NCI-H1694 (cell line): ENCODE results near the gene PIP5K1A.
"Not testable (repeated sequence)": the region's sequence is repeated elsewhere in the genome, so short reads cannot be mapped to it uniquely, and the experiment has no call there.

ENCODE experiments used
- DNase-seq: peaks from one replicate; lab custom pipeline; 2025; lab: John Stamatoyannopoulos, UW

PIP5K1A gene

DNA sequence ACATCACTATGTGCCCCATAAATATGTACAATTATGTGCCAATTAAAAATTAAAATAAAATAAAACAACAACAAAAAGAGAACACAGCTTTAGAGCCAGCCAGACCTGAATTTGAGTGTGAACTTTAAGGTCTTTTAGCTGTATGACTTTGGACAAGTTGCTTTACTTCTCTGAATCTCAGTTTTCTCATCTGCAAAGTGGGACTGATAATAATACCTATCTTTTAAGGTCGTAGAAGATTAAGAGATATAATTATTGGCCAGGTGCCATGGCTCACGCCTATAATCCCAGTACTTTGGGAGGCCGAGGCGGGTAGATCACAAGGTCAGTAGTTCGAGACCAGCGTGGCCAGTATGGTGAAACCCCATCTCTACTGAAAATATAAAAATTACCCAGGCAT lies 5.0 kb upstream of the PIP5K1A start:
- DNase-seq = no peak

DNA sequence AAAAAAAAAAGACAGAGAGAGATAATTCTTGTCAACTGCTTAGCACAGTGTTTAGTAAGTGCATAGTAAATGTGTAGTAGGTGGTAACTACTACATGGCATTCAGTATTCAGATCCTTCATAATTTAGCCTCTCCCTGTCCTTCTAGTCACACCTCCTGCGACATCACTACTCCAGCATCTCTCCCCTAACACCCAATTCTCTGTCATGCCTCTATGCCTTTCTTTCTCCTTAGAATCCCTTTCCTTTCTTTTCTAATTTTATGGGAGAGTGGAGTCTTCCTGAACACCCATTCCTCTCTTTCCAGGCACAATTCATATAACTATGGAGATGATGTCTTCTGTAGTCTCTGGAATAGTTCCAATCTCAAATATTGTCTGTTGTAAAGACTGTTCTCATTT lies 4.5 kb upstream of the PIP5K1A start:
- no peak for DNase-seq

DNA sequence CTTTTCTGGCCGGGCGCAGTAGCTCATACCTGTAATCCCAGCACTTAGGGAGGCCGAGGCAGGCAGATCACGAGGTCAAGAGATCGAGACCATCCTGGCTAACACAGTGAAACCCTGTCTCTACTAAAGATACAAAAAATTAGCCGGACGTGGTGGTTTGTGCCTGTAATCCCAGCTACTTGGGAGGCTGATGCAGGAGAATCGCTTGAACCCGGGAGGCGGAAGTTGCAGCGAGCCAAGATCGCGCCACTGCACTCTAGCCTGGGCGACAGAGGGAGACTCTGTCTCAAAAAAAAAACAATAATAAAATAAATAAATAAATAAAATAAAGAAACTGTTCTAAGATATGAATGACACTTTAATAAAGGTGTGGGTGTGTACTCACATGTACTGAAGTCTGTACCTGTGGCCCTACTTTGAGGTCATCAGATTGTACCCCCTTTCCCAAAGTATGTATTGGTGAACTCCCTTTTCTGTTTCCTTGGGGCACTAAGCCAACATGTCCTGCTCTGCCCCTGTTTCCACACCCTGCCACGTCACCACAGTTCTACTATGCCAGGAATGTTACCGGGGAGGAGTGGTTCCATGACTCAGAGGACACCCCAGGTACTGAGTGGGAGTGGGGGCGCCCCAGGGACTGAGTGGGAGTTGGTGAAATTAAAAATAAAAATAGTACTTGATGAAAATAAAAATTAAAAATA lies 3.3 kb upstream of the PIP5K1A start:
- not testable (repeated sequence) for DNase-seq

DNA sequence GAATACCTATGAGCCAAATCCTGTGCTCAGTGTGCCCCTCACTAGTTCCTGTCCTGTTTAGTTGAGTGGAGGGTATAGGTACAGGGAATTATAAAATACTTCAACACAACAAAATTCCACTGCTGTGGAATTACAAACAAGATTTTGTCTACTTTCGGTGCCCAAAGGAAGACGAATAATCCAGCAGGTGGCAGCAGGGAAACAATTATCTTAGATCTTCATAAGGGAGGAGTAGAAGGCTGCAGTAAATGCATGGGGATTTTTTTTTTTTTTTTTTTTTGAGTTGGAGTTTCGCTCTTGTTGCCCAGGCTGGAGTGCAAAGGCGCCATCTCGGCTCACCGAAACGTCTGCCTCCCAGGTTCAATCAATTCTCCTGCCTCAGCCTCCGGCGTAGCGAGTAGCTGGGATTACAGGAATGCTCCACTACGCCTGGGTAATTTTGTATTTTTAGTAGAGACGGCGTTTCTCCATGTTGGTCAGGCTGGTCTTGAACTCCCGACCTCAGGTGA lies 2.0 kb upstream of the PIP5K1A start:
- peak; percentile 96 for DNase-seq

DNA sequence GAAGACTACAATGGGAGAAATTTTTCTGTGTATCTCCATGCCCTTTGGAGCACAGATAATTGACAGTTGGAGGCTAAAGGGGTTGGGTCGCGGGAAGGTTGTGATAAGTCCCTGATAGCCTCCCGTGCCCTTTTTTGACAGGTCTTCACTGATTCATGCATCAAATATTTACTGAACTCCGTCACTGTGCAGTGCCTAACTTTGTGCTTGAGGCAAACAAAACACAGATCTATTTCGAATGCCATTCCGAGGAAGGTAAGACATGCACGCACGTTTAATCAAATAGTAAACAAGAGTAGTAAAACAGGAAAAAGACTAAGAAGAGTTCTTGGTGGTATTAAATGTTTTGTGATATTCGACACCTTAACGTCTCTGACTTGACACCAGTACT lies 494 bp upstream of the PIP5K1A start:
- no peak for DNase-seq

DNA sequence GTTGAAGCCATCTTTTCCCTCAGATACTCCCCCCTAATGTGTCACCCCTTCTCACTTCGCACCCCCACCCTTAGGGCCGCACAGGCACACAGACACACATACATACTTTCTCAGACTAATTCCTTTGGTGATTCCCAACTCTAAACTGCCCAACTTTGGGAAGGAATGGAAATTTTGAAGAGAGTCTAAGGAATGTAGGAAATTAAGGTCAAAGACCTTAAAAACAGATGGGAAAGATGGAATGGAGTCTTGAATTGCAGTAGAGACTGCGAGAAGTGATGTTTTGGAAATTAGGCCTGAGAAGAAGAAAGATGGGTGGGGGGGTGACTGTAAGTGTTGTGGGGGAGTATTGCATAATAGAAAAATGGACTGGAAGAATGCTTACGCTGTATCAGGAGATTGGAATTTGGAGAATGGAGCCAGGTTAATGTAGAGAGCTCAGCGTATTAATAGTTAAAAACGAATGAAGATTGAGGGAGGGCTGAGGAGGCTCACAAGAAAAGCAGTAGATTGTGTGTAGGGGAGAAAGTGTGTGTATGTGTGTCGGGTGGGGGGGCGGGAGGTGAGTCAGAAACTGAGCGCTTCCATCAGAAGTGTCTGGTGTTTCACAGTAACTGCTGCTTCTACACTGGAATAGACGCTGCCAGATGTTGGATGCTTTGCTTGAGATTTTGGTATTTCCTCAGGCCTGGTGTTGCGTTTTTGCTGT lies 1.7 kb downstream of the PIP5K1A start:
- no peak for DNase-seq

DNA sequence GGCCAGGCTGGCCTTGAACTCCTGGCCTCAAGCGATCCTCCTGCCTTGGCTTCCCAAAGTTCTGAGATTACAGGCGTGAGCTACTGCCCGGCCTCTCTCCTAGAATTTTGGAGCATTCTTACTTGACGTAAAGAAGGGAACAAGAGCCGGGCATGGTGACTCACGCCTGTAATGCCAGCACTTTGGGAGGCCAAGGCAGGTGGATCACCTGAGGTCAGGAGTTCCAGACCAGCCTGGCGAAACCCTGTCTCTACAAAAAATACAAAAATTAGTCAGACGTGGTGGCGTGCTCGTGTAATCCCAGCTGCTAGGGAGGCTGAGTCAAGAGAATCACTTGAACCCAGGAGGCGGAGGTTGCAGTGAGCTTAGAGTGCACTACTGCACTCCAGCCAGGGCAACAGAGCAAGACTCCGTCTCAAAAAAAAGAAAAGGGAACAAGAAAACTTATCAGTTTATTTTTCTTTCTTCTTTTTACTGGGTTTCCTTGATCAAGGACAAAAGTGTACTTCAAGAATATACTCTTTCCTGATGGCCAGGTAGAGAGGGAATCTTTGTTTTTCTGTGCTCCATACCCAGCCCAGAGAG lies 7.1 kb downstream of the PIP5K1A start:
- not testable (repeated sequence) for DNase-seq

DNA sequence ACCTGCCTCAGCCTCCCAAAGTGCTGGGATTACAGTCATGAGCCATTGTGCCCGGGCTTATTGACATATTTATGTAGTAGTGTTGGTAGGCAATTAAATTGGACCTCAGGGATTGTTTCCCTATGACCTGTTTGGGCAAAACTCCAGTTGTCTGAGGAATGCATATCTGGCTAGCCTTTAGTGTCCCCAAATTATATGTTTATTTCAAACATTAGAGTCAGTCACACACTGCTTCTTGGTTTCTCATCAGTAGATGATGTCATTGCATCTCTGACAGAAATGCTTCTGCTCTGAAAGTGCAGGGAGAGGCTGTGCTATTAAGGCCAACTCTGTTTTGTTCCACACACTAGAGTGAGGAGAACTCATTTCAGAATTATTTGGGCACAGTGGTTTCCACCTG lies 12.5 kb downstream of the PIP5K1A start:
- DNase-seq = no peak

DNA sequence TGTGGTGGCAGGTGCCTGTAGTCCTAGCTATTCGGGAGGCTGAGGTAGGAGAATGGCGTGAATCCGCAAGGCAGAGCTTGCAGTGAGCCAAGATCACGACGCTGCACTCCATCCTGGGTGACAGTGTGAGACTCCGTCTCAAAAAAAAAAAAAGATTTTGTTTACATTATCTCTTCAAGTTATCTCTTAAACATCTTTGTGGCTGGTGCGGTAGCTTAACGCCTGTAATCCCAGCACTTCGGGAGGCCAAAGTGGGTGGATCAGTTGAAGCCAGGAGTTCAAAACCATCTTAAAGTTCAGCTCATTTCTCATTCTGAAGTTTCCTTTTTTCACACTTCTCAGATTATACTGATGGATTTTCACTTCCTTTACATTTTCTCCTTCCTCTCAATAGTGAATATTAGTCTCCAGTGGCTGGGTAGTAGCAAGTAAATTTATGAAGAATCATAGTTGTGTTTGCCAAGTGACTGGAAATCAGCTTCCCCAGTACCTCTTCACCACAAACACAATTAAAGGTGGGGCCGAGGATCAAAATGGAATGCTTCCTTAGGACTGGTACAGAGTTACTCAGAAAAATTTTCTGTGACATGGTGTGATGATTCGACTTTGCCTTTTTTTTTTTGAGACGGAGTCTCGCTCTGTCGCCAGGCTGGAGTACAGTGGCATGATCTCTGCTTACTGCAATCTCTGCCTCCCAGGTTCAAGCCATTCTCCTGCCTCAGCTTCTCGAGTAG lies 13.8 kb downstream of the PIP5K1A start:
- no peak for DNase-seq

DNA sequence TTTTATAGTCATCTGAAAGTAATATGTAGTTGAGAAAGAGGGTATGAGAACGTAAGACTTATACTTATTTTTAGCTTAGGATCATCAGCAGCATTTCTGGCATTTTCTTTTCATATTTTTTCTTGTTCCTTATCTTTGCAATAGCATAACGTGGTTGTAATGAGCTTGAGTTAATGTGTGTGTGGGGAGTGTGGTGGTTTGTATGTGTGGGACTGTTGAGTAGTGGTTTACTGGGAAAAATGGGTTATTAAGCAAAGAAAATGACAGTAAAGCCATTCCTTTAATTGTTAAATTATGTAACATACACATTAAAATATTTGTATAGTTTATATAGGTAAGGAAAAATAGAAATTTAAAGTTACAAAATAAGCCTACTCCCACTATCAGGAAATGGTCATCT lies 15.2 kb downstream of the PIP5K1A start:
- DNase-seq = no peak

DNA sequence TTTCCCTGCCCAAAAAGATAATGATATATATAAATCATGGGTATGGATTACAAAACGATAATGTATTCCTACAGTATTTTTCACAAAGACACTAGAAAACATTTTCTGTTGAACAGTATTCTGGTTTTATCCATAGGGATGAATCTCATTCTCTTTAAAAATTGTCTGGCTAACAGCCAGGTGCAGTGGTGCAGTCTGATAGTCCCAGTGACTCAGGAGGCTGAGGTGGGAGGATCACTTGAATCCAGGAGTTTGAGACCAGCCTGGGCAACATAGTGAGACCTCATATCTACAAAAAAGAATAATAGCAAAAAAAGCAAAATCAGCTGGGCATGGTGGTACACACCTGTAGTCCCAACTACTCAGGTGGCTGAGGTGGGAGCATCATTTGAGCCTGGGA lies 23.3 kb downstream of the PIP5K1A start:
- no peak for DNase-seq

DNA sequence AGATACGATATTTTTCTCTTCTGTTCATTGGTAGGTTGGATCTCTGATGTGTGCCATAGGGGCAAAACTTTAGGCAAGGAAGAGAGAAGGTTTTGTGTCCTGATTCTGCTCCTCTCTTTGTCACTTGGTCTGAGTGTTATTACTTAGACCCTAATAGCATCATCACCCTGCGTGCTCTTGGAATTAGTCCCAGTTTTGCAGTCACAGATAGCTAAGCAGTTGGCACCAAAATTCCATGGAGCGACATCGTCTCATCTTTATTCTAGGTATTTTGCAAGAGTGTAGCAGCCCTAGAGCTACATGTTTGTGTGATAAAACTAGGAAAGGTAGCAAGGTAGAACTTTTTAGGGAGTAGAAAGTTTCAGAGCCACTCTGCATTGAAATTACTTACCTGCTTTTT lies 23.8 kb downstream of the PIP5K1A start:
- DNase-seq = peak; percentile 46

DNA sequence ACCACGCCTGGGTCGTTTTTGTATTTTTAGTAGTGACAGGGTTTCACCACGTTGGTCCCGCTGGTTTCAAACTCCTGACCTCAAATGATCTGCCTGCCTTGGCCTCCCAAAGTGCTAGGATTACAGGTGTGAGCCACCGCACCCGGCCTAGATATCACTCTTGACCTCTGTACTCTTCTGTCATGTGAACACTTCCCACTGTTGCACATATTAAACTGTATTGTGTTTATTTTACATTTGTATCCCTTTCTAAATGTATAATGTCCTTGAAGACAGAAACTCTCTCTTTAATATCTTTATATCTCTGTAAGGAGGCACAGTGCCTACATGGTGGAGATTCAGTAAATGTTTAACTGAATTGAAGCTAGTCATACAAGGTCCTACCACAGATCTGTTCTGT lies 36.9 kb downstream of the PIP5K1A start:
- DNase-seq = no peak

DNA sequence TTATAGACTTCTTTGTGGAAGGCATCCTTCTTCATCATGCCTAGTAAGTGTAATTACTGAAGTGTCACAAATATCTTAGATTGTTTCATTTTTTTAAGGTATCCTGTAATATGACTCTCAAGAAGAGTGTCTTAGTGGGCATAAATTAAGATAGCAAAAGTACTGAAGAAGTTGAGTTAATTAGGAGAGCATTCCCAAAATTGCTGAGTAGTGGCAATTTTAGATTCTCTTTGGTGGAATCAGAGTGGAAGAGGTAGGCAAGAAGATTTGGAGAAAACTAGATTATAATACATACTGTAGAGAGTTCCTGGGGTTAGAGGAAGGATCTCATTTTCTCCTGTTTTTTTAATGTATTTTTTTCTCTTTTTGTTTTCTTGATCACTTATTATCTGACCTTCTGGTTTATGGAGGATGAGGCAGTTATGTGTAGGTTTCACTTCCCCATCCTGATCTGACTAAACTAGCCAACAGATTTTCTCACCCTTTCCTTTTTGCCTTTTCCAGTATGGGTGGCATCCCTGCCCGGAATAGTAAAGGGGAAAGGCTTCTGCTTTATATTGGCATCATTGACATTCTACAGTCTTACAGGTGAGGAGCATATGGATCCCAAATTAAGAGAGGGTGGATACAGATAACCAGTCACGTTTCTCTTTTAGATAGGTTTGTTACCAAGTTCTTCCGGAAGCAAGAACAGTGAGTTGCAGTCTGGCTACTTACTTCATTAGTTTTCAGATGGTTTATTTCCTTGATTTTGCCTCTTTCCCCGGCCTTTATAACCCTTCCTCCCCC lies 39.5 kb downstream of the PIP5K1A start:
- no peak for DNase-seq

DNA sequence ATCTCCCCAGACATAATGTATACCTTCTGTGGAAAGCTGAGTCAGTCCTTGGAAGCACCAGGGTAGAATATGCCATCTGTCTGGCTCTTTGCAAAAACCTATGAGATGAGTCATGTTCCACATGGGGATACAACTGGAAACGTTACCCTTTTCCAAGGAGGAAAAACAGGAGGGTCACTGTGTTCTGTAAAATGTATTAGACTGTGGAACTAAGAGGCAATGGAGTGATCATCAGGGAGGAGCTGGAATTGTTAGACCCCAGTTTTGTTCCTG lies 40.1 kb downstream of the PIP5K1A start:
- DNase-seq = peak; percentile 47

DNA sequence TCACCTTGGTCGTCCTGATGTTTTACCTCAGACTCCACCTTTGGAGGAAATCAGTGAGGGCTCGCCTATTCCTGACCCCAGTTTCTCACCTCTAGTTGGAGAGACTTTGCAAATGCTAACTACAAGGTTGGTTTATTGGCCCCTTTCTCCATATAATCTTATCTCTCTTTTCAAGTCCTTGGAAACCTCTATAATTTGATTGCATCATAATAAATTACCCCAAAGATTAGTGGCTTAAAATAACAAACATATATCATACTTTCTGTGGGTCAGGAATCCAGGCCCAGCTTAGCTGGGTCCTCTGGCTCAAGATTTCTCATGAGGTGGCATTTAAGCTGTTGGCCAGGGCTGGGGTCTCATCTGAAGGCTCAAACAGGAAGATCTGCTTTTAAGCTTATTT lies 44.1 kb downstream of the PIP5K1A start:
- no peak for DNase-seq

DNA sequence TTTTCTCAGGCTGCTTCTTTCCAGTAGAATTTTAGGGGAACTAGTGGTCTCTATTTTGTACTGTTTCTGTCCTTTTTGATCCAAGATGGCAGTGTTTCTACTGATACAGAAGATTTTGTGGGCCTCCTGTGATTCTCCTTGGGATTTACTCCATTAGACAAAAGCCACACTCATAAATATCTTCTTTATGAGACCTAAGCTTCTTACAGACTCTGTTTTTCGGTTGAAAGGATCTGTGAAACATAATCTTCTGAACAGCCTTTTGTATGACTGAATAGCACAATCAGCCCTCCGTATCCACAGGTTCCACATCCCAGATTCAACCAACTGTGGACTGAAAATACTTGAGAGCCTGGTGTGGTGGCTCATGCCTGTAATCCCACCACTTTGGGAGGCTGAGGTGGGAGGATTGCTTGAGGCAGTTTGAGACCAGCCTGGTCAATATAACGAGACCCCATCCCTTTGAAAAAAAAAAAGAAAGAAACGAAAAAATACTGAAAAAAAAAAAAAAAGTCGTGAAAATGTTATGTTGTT lies 45.4 kb downstream of the PIP5K1A start:
- no peak for DNase-seq

DNA sequence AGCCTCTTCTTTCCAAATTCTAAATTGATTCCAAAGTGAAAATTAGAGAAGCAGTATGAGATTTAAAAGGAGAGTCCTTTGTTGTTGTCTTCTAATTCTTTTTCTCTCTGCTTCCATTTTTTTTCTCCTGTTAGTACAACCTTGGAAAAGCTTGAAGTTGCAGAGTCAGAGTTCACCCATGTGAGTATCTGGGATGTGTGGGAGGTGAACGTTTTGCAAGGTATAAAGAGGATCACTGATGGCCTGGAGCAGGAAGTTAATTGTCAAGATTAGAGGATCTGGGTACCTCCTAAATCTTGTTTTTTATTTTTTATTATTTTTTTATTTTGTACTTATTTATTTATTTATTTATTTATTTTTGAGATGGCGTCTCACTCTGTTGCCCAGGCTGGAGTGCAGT lies 48.4 kb downstream of the PIP5K1A start:
- DNase-seq = no peak

DNA sequence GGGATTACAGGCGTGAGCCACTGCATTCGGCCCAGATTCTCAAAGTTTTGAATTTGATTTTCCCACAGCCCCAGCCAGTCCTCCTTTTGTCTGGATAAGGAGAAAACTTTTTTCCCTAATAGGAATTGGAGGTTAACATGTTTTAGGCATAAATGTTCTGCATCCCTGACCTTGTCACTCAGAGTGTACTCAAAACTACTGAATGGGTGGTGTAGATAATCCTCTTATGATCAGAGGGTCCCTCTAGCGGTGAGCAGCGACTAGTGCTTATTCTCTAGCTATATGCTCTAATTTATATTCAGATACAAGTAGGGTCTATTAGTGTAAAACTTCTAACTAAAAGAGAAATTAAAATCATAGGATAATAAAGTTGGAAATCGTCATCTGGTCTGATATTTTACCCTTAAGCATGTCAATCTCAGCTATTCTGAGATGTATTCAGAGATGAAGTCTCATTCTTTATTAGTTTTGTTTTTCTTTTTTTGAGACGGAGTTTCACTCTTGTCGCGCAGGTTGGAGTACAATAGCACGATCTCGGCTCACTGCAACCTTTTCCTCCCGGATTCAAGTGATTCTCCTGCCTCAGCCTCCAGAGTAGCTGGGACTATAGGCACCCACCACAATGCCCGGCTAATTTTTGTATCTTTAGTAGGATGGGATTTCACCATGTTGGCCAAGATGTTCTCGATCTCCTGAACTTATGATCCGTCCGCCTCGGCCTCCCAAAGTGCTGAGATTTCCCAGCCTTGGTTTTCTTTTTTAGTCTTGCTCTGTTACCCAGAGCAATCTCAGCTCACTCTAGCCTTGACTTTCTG lies 53.5 kb downstream of the PIP5K1A start:
- peak; percentile 93 for DNase-seq

DNA sequence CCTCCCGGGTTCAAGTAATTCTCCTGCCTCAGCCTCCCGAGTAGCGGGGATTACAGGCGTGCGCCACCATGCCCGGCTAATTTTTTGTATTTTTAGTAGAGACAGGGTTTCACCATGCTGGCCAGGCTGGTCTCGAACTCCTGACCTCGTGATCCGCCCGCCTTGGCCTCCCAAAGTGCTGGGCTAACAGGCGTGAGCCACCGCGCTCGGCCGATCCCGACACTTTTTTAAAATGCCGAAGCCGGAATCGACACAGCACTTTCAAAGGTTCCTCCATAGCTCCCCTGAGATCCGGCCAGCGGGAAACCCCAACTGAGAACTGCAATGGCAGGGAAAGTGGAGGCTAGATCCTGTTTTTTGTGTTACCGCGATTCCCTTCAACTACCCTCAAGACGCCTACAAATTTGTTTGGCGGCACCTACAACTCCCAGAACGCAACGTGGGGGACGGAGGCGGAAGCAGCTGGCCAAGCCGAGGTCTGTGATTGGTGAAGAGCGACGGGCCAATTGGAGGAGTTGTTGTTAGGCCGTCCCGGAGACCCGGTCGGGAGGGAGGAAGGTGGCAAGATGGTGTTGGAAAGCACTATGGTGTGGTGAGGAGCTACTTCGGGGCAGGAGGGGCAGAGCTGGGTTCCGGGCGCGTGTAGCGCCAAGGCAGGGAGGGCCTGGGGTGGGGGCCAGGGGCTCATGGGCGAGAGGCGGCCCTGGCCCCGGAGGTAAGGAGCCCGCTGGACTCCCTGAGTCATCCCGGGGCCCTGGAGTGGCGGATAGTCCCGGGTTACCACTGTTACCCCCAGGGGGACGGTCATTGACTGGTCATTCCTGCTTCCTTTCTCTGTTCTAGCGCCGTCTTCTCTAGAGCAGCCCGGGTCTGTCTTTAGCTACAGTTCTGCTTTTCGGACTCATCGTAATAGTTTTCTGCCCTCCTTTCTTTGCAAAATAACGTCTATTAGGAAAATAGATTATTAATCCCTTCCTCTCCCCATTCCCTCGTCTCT lies 56.2 kb downstream of the PIP5K1A start, which contains the start of gene PSMD4:
Gene PSMD4 (plus strand): TSS at position 518 of the 997 bp plus-strand sequence. CDS start 49 bp downstream, at position 567.
- peak; percentile 98 for DNase-seq
